ENCODE measurements around the gene ITM2C.
A peak's percentile ranks its signal among the peaks of the same experiment; 100 is the strongest.

ITM2C gene

DNA sequence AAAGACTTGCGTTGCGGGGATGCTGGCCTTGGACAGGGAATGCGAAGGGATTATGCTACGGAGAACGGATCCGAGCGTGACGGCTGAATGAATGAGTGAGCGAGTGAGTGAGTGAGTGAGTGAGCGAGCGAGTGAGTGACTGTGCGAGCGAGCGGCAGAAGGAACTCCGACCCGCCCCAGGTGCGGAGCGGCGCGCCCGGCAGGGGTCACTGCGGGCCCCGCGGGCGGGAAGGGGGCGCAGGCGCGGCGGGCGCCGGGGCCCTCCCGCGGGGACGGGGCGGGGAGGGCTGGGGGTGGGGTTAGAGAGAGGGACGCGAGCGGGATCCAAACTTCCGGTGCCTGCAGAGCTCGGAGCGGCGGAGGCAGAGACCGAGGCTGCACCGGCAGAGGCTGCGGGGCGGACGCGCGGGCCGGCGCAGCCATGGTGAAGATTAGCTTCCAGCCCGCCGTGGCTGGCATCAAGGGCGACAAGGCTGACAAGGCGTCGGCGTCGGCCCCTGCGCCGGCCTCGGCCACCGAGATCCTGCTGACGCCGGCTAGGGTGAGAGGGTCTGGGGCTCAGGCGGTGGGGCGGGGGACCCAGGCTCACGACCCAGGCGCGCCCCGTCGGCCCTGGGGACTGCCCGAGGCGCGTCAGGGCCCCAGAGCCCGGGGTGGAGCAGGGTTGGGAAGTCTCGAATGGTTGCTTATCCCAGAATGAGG is at the start of gene ITM2C:
TSS of gene ITM2C (plus strand) at position 338 of the 702 bp plus-strand sequence. CDS start at position 422, 84 bp downstream.
- peak; percentile 83 for DNase-seq (ENCODE audit: low spot score)

DNA sequence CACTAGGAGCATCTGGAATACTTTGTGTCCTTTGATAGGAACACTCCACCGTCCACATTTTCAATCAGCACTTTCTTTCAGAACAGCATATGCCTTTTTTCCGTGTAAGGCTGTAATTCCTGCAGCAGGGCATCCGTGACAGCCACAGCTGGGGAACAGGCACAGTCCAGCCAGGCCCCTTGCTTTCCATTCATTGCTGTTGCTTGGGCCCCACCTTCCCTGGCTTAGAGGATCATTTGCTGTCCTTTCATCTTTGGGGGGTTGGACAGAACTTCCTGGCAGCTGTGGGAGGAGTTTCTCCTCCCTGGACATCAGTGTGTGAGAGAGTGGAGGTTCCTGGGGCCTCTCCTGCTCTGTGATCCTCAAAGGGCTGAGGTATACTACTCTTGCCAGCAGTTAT is 49.7 kb upstream of the ITM2C start:
- no peak for DNase-seq (ENCODE audit: low spot score)

DNA sequence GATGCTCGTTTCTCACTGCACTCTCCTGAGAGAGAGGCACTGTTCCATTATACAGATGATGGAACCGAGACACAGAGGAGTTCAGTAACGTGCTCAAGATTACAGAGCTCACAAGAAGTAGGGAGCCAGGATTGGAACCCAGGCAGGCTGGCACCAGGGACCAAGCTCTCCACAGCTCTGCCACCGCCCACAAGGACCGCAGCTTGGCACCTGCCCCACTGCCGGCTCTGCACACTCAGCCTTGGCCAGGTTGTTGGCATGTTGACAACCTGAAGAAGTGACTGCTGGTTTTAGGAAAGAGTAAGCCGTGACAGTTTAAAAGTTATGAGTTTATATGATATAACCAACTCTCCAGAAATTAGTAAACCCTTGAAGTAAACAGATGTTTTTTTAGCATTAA is 48.0 kb upstream of the ITM2C start:
- DNase-seq (ENCODE audit: low spot score), result no peak

DNA sequence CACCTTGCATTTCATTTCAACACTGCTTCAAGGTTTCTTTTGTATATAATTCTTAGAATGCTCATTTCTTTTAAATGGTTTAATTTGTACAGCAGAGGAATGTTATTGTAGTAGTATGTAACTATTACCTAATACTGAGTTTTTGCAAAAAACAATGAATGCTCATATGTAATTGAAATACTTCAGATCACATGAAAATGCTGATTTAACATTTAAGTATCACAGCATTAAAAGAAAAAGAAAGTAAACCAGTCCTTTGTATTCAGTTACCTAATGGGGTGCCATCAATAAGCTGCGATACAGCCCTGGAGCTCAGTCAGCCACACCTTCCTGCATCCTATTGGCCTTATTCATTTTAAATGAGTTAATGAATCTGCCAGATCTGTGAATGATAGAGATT is 45.3 kb upstream of the ITM2C start:
- no peak for DNase-seq (ENCODE audit: low spot score)

GRCh38 chr2:230821261-230821990 is 43.3 kb upstream of the ITM2C start:
- DNase-seq (ENCODE audit: low spot score), result no peak

GRCh38 chr2:230821991-230822520 is 42.7 kb upstream of the ITM2C start:
- DNase-seq (ENCODE audit: low spot score), result no peak

GRCh38 chr2:230823264-230823964 is 41.3 kb upstream of the ITM2C start:
- no peak for DNase-seq (ENCODE audit: low spot score)

GRCh38 chr2:230824406-230824978 is 40.2 kb upstream of the ITM2C start:
- DNase-seq (ENCODE audit: low spot score), result peak; percentile 63

DNA sequence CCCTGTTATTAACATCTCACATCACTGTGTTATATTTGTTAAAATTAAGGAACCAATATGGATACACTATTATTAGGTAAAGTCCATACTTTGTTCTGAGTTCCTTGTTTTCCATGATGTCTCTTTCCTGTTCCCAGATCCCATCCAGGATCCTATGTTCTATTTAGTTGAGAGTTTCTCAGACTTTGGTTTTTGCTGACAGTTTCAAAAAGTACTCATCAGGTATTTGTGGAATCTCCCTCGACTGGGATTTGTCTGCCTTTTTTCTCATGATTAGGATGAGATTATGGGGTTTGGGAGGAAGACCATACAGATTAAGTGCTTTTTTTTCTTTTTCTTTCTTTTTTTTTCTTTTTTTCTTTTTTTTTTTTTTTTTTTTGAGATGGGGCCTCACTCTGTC is 39.4 kb upstream of the ITM2C start:
- no peak for DNase-seq (ENCODE audit: low spot score)

GRCh38 chr2:230827774-230828271 is 36.9 kb upstream of the ITM2C start:
- DNase-seq (ENCODE audit: low spot score), result no peak

DNA sequence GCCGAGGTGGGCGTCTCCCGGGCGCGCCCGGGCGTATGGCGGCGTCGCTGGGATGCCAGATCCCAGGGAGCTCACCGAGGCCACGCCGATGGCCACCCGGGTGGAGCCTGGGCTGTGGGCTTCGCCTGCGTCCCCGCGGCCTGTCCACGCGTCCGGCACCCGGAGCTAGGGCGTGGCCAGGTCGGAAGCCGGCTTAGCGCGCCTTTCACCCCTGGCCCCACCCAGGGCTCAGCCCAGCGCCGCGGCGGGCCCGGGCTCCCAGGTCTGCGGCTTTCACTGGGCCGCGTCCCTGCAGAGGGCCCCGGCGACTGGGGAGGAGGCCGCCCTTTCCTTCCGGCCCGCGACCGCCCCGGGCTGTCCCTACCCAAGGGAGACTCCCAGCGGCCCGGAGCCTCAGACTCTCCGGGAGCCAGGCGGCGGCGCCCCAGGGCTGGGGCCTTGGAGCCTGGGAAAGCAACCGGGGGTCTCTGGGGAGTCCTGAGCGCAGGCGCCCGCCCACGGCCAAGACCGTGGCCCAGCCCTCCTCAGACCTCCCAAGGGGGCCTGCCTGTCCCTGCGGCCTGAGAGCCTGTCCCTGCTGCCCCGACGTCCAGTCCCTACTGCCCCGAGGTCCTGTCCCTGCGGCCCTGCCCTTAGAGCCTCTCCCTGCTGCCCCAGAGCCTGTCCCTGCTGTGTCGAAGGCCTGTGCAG is 36.3 kb upstream of the ITM2C start:
- no peak for DNase-seq (ENCODE audit: low spot score)

GRCh38 chr2:230829293-230829692 is 35.4 kb upstream of the ITM2C start:
- DNase-seq (ENCODE audit: low spot score), result no peak

- DNase-seq (ENCODE audit: low spot score), result no peak
Observed at GRCh38 chr2:230829959-230830358, 34.8 kb upstream of the ITM2C start.

DNA sequence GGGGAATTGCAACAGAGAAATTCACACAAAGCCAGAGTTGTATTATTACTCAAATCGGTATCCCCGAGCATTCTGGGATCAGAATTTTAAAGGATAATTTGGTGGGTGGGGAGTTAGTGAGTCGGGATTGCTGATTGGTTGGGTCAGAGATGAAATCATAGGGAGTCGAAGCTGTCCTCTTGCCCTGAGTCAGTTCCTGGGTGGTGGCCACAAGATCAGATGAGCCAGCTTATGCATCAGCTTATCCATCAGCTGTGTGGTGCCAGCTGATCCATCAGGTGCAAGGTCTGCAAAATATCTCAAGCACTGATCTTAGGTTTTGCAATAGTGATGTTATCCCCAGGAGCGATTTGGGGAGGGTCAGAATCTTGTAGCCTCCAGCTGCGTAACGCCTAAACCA is 34.3 kb upstream of the ITM2C start:
- DNase-seq (ENCODE audit: low spot score), result no peak

- no peak for DNase-seq (ENCODE audit: low spot score)
Observed at GRCh38 chr2:230840301-230840700, 24.4 kb upstream of the ITM2C start.

DNA sequence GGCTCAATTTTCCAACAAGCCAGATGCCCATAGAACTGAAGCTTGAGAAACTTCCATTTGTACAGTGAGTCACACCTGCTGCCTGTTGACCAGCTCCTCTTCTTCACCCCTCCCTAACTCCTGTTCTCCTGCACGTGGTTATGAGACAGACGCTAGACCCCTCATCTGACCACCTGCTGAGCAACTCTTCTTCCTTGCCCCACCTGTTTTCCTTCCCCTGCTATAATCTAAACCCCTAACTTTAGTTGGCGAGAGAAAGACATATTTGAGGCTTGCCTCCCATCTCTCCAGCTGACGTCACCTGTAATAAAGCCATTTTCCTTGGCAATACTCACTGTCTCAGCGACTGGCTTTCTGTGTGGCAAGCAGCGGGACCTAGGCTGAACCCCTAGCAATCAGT is 22.3 kb upstream of the ITM2C start:
- no peak for DNase-seq (ENCODE audit: low spot score)

- DNase-seq (ENCODE audit: low spot score), result no peak
Observed at GRCh38 chr2:230843132-230843531, 21.6 kb upstream of the ITM2C start.

DNA sequence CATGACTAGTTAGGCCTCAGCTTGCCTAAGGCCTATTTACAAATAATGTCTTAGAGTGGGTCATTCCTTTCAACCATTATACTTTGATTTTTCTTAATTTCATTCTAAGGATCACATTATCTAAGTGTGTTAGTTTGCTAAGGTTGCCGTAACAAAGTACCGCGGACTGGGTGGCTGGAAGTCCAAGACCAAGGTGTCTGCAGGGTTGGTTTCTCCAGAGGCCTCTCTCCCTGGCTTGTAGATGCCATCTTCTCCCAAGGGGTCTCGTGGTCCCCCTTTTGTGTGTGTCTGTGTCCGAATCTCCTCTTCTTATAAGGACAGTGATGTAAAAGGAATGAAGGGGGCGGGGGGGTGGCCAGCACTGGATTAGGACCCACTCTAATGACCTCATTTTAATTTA is 18.4 kb upstream of the ITM2C start:
- DNase-seq (ENCODE audit: low spot score), result no peak

- peak; percentile 84 for DNase-seq (ENCODE audit: low spot score)
Observed at GRCh38 chr2:230847883-230848388, 16.8 kb upstream of the ITM2C start.

DNA sequence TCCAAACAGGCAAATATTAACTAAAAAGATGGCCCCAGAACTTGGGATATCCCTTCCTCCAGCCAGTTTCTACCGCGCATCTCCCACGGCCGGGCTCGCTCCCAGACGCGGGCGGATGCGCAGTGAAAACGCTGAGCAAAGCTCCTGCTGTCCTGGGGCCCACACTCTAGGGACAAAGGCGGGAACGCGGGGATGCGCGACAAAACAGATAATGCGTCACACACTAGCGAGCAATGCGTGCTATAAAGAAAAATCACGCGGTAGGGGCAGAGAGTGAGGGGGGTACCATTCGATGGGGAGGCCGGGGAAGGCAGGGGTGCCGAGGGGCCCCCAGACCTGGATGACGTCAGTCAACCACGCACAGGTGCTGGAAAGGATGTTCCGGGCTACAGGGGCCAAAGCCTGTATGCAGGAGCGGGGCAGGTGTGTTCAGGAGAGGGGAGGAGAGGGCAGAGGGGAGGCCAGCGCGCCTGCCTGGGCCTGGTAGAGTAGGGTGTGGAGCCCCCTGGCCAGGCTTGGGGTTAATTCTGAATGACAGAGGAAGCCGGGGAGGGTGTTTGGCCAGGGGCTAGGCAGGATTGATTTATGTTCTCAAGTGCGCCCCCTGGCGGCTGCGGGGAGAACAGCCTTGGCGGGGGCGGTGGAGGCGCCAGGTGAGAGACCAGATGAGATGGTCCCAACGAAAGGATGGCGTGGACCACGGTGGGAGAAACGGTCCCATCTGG is 14.9 kb upstream of the ITM2C start:
- peak; percentile 64 for DNase-seq (ENCODE audit: low spot score)

DNA sequence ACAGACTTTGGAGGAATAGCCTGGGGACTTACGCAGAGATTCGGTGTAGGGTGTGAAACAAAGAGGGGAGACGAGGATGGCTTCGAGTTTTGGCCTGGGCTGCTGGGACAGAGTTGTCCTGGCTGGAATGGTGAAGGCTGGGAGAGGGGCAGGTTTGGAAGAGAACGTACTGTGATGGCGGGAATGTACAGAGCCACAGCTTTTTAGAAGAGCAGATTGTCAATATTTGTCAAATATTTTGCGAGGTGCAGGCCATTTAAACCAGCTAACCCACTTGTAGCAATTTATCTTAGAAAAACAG is 14.4 kb upstream of the ITM2C start:
- no peak for DNase-seq (ENCODE audit: low spot score)
